Stimulated activated CD8-positive, alpha-beta memory T cell treated with anti-CD3 and anti-CD28 coated beads, Interleukin-7, amount 100 ng/mL, for 1 hour (primary cell): ENCODE measurements around the gene SLC19A1.

ENCODE experiments used
- DNase-seq, 2 donors: peaks; one replicate each; pipeline ENCODE4 v3.0.0-alpha.2; 2020; ENCODE audit warnings: low read depth in 2 of 2

The SLC19A1 gene

GRCh38 chr21:45454060-45454925, 87.9 kb downstream of the SLC19A1 start:
- no peak for DNase-seq

DNA sequence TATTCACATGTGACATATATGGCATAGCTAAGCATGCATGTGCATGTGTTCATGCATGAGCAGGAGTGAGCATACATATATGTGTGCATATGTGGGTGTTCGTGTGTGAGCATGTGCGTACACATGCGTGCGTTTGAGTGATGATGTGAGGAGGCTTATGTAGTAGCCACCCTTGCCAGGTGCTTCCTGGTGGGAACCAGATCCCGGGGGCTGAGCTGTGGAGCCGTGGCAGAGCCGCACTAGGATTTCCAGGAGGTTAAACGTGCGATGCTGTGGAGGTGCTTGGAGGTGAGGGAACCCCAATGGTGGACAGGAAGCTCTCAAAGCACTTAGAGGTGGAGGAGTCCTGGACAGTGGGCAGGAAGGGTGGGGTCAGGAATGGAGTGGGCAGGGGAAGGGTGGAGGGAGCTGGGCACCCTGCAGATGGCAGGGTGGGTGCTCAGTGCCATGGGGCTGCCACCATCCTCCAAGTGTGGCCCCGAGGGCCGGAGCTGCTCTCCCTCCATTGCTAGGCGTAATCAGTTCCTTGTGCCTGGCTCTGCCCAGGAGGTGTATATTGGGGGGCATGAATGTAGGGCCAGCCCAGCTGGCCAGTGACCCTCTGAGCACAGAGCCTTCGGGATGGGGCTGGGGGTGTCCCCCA, 88.8 kb downstream of the SLC19A1 start:
- DNase-seq, result no peak

- no peak for DNase-seq
Observed at GRCh38 chr21:45452696-45453307, 89.4 kb downstream of the SLC19A1 start.

DNA sequence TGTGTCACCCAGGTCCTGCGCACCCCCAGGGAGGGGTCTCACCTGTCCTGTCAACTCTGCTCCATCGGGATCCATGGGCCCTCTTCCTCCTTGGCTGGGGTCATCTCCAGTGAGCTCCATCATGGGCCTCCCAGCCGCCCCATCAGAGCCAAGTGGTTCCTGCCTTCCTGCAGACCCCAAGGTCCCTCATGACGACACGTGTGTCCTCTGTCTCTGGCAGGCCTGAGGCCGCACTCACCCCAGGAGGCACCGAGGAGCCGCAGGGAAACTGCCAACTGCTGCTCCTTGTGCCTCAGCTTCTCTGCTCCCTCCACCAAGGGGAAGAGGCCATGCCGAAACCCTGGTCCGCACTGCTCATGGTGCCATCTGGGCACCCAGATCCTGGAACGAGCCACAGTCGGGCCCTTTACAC, 90.5 kb downstream of the SLC19A1 start:
- DNase-seq, result no peak

GRCh38 chr21:45451091-45451740, 91.0 kb downstream of the SLC19A1 start:
- no peak for DNase-seq

- DNase-seq, result no peak
Observed at GRCh38 chr21:45450423-45451090, 91.7 kb downstream of the SLC19A1 start.

DNA sequence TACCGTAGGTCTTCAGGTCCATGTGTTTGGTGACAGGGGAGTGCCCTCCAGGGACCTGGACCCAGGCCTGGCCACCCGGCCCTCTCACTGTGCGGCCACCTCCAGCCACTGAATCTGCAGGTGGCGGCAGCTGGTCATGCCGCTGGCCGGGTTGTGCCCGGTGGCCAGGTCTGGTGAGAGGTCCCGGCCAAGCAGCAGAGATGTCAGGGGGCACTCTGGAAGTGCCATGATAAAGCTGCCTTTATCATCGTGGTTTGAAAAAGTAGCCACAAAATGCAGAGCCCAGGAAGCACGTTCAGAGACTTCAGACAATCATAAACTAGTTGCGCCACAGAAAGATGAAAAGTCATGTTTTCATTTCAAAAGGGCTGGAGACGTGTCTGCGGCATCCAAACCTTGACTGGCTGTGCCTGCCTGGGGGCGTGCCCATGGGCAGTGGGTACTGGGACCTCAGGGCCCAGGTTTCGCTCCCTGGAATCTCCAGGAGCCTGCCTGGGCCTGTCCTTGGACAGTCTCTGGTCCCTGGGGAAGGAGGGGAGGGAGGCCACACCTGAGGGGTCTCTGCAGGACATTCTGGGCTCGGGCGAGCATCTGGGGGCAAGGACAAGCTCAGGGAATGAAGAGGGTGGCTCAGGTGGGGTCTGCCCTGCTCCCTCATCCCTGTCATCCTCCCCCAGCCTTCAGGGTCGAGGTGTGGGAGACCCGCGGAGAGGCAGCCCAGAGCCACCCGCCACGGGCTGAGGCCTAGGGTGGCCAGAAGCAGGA, 92.4 kb downstream of the SLC19A1 start:
- DNase-seq, result no peak

DNA sequence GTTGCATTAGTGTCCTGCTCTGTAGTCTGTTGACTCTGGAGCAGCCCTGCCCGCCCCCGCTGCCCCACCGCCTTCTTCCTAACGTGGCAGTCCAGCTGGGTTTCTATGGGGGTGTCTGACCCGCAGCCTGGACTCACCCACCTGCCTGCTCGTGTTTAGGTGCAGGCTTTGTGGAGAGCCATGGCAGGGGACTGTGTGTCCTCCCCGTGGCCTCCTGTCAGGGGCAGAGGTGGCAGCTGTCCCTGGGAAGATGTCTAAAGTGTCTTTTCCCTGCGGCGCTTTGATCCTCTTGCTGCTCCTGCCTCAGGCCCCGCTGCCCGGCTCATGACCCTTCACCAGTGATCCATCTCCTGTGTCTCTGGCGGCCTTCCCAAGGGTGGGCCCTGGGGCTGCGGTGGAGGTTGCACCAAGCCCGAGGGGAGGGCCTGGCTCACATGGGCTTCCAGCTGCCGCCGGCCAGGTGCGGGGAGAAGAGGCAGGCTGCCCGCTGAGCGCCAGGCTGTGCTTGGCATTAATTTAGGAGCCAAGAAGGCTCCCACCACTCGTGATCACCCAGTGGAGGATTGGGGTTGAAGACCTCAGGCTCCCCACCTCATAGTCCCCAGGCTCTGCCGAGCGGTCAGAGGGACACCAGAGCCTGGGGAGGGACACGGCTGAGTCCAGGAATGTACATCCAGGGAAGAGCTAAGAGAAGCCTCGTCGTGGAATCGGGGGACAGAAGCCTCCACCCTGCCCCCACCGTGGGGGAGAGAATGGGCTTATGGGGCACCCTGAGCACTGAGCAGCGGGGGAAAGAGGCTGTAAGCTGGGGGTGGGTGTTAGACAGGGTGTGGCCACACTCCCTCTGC, 93.2 kb downstream of the SLC19A1 start:
- DNase-seq, result no peak

- DNase-seq, result no peak
Observed at GRCh38 chr21:45448283-45448809, 93.9 kb downstream of the SLC19A1 start.
